Stimulated activated naive B cell treated with anti-CD40 and anti-IgM and Interleukin-4, amounts not matched to agents 10 μg/mL and 1 μg/mL and 100 μg/mL, for 72 hours (primary cell): ENCODE results near the gene NCR3LG1.
A peak's percentile ranks its signal among the peaks of the same experiment; 100 is the strongest.

Experiments
- ATAC-seq, 2 donors: fragments of 150-1000 bp; cut with Tn5 transposase; replicated peaks; 2 replicates each; pipeline ENCODE4 v1.10.0; 2021; ENCODE audit warnings: moderate library complexity in 1 of 2
- DNase-seq: peaks from one replicate; pipeline ENCODE4 v3.0.0; 2021
- H3K27ac Mint-ChIP-seq: one replicate; pipeline ENCODE4 v1.8.0; 2022; ENCODE audit warnings: mild to moderate bottlenecking, mixed read lengths
- H3K27me3 Mint-ChIP-seq, 2 donors: one replicate each; pipeline ENCODE4 v1.8.0; 2022; ENCODE audit warnings: mixed read lengths in 2 of 2
- H3K36me3 Mint-ChIP-seq, 2 donors: one replicate each; pipeline ENCODE4 v1.8.0; 2022; ENCODE audit warnings: mixed read lengths in 2 of 2, mild to moderate bottlenecking in 1 of 2
- H3K4me1 Mint-ChIP-seq, 2 donors: one replicate each; pipeline ENCODE4 v1.8.0; 2022; ENCODE audit warnings: mixed read lengths in 2 of 2, mild to moderate bottlenecking in 1 of 2
- H3K4me3 Mint-ChIP-seq, 2 donors: one replicate each; pipeline ENCODE4 v1.8.0; 2022; ENCODE audit warnings: mild to moderate bottlenecking in 2 of 2, mixed read lengths in 2 of 2, moderate library complexity in 1 of 2
- H3K9me3 Mint-ChIP-seq, 2 donors: one replicate each; pipeline ENCODE4 v1.8.0; 2022; ENCODE audit warnings: mixed read lengths in 2 of 2, mild to moderate bottlenecking in 1 of 2

Gene NCR3LG1

GRCh38 chr11:17382046-17382728 is 30.6 kb downstream of the NCR3LG1 start:
- Mint-ChIP-seq H3K9me3 (peaks cover 1 to 4% of the 10 kb centered on the region in 2 donors), H3K4me1 (peaks cover 6 to 17% of the 10 kb centered on the region in 2 donors), H3K36me3 (peaks cover 11 to 17% of the 10 kb centered on the region in 2 donors), H3K27ac (no peak overlapping the region), H3K27me3 (peaks cover 2 to 22% of the 10 kb centered on the region in 2 donors), H3K4me3 (no peak overlapping the region)
- ATAC-seq (no peak), DNase-seq (no peak)

DNA sequence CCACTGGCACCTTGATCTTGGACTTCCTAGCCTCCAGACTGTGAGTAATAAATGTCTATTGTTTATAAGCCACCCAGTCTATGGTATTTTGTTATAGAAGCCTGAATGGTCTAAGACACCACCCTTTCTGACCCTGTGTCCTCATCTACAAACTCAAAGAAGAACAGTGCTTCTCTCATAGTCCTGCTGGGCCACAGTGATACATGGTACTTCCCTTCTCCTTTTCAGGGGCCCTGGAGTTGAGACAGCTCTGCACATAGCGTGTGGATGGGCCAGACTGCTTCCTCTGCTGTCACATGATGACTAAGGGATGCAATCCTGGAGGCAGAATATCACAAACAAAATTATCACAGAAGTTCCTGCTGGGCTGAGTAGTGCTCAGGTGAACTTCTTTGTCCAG is 31.9 kb downstream of the NCR3LG1 start:
- DNase-seq (no peak), ATAC-seq (peak; percentile 3 to 9)
- no peak overlapping the region for H3K4me3 Mint-ChIP-seq
- H3K36me3 Mint-ChIP-seq = peaks cover 9 to 20% of the 10 kb centered on the region in 2 donors
- H3K9me3 Mint-ChIP-seq = peaks cover under 1 to 1% of the 10 kb centered on the region in 2 donors
- peaks cover 11 to 29% of the 10 kb centered on the region in 2 donors for H3K27me3 Mint-ChIP-seq
- H3K27ac Mint-ChIP-seq = no peak overlapping the region
- peaks cover 8 to 30% of the 10 kb centered on the region in 2 donors for H3K4me1 Mint-ChIP-seq

DNA sequence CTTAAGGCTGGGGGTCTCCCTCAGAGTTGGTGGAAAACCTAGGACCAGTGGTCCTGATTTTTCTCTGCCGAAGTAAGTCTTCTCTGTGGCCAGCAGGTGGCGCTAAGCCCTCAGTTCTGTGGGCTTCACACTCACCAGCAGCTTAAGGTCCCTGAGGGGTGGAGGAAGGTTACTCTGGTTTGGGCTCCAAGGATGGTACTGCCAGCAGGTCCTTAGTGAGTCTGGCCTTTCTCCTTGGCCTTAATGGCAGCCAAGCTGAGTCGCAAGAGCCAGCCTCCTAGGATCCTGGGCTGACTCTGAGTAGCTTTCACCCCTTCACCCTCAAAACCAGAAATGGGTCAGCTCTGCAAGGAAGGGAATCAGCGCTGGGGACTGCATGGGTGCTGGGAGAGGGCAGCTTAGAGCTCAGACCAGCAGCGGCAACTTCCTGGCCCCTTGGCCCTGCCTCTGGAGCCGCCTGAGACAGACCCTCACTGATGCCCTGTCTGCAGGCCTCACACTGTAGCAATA is 32.5 kb downstream of the NCR3LG1 start:
- Mint-ChIP-seq H3K36me3 (peaks cover 7 to 18% of the 10 kb centered on the region in 2 donors), H3K27ac (no peak overlapping the region), H3K9me3 (no peaks in the 10 kb centered on the region), H3K4me1 (peaks cover 12 to 36% of the 10 kb centered on the region in 2 donors), H3K4me3 (no peak overlapping the region), H3K27me3 (peaks cover 15 to 33% of the 10 kb centered on the region in 2 donors)
- peak; percentile 48 for DNase-seq
- peak; percentile 71 for ATAC-seq

DNA sequence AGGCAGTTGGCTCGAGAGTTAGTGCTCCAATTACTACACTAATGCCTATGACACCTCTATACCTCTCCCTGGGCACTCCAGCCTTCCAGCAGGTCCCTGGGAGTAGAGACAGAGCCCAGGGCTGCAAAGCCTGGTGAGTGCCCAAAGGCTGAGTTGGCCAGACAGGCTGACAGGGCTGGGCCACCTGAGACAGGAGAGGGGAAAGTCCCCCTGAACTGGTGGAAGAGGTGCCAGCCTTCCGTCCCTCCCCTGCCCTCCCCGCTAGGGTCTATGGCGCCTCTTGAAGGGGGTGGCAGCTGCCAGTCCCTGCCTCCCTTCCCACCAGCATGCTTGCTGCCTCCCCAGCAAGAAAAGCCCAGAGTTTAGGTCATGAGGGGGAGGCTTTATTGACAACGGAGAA is 33.9 kb downstream of the NCR3LG1 start:
- Mint-ChIP-seq H3K4me1 (peaks cover 17 to 50% of the 10 kb centered on the region in 2 donors), H3K4me3 (peak overlapping the region; percentile 39 to 54), H3K27me3 (peaks cover 15 to 44% of the 10 kb centered on the region in 2 donors), H3K9me3 (no peaks in the 10 kb centered on the region), H3K27ac (no peak overlapping the region), H3K36me3 (peaks cover 4 to 18% of the 10 kb centered on the region in 2 donors)
- no peak for DNase-seq
- ATAC-seq = no peak

GRCh38 chr11:17385926-17386325 is 34.3 kb downstream of the NCR3LG1 start:
- peaks cover 15 to 44% of the 10 kb centered on the region in 2 donors for H3K27me3 Mint-ChIP-seq
- no peaks in the 10 kb centered on the region for H3K9me3 Mint-ChIP-seq
- H3K36me3 Mint-ChIP-seq = peaks cover 3 to 18% of the 10 kb centered on the region in 2 donors
- peak overlapping the region; percentile 53 to 54 for H3K4me3 Mint-ChIP-seq
- no peak overlapping the region for H3K27ac Mint-ChIP-seq
- DNase-seq = no peak
- ATAC-seq = no peak
- H3K4me1 Mint-ChIP-seq = peaks cover 17 to 52% of the 10 kb centered on the region in 2 donors

GRCh38 chr11:17386331-17387084 is 34.9 kb downstream of the NCR3LG1 start:
- Mint-ChIP-seq H3K4me1 (peaks cover 22 to 58% of the 10 kb centered on the region in 2 donors), H3K4me3 (peak overlapping the region; percentile 53 to 54), H3K9me3 (no peaks in the 10 kb centered on the region), H3K36me3 (peaks cover 1 to 18% of the 10 kb centered on the region in 2 donors), H3K27me3 (peaks cover 15 to 49% of the 10 kb centered on the region in 2 donors), H3K27ac (peak overlapping the region; percentile 5)
- ATAC-seq = peak; percentile 49 to 66
- DNase-seq = no peak

DNA sequence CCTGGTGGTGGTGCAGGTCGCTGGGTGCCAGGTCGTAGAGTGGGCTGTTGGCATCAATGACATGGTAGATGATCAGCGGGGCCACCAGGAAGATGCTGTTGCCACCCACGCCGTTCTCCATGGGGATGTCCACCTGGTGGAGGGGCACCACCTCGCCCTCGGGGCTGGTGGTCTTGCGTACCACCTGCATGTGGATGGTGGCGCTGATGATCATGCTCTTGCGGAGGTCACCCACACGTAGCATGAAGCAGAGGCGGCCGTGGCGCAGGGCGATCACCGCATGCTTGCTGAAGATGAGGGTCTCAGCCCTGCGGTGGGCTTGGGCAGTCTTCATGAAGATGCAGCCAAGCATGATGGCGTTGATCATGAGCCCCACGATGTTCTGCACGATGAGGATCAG is 35.7 kb downstream of the NCR3LG1 start:
- Mint-ChIP-seq H3K4me3 (peak overlapping the region in 1 of 2 donors; percentile 39), H3K27ac (peak overlapping the region; percentile 51), H3K4me1 (peaks cover 26 to 63% of the 10 kb centered on the region in 2 donors), H3K36me3 (peaks cover 1 to 15% of the 10 kb centered on the region in 2 donors), H3K27me3 (peaks cover 15 to 49% of the 10 kb centered on the region in 2 donors), H3K9me3 (no peaks in the 10 kb centered on the region)
- ATAC-seq (no peak), DNase-seq (no peak)

DNA sequence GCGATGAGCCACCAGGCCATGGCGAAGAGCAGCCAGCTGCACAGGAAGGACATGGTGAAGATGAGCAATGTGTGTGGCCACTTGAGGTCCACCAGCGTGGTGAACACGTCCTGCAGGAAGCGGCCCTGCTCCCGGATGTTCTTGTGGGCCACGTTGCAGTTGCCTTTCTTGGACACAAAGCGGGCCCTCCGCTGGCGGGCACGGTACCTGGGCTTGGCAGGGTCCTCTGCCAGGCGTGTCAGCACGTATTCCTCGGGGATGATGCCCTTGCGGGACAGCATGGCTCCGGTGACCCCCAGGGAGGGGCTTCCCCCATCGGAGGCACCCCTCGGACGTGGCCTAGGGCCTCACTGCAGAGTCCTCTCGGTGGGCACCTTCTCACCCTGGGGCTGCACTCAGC is 36.2 kb downstream of the NCR3LG1 start:
- peaks cover 15 to 49% of the 10 kb centered on the region in 2 donors for H3K27me3 Mint-ChIP-seq
- H3K27ac Mint-ChIP-seq = no peak overlapping the region
- H3K9me3 Mint-ChIP-seq = no peaks in the 10 kb centered on the region
- H3K36me3 Mint-ChIP-seq = peaks cover 1 to 14% of the 10 kb centered on the region in 2 donors
- peaks cover 26 to 63% of the 10 kb centered on the region in 2 donors for H3K4me1 Mint-ChIP-seq
- H3K4me3 Mint-ChIP-seq = peak overlapping the region in 1 of 2 donors; percentile 82
- ATAC-seq = no peak
- DNase-seq = no peak

DNA sequence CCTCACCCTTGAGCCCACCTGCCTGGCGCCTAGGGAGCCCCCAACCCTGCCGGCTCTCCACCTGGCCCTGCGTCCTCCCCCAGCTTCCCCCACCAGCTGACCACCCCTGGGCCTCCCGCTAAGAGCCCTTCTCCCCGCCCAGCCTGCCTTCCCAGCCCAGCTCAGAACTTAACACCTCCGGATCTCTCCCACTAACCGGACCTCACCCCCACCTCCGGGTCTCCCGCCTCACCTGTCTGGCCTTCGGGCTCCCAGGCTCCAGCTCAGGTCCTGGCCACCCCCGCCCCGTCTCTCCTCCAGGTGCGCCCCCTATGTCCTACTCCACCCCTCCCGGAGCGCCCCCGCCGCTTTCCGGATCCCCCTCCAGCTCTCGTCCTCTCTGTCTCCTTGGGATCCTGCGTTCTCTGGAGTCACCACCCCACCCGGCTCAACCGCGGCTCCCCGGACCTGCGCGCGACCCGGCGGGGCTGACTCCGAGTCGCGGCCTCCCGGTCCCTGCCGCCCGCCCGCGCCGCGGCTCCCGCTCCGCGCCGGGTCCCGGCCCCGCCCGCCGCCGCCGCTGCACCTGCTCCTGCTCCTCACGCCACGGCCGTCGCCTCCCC is 37.1 kb downstream of the NCR3LG1 start, which contains the start of gene KCNJ11:
TSS of gene KCNJ11 (minus strand) at position 51 of the 602 bp plus-strand sequence. CDS start 568 bp downstream, outside the sequence.
- H3K4me3 Mint-ChIP-seq = peak within 1 kb of the TSS; percentile 82 to 88
- DNase-seq (no peak), ATAC-seq (peak; percentile 52 to 58)
- peak within 1 kb of the TSS; percentile 62 for H3K27ac Mint-ChIP-seq
- H3K9me3 Mint-ChIP-seq = no peaks in the 10 kb centered on the region
- peaks cover 26 to 63% of the 10 kb centered on the region in 2 donors for H3K4me1 Mint-ChIP-seq
- H3K36me3 Mint-ChIP-seq = peaks cover 1 to 14% of the 10 kb centered on the region in 2 donors
- peaks cover 15 to 49% of the 10 kb centered on the region in 2 donors for H3K27me3 Mint-ChIP-seq

DNA sequence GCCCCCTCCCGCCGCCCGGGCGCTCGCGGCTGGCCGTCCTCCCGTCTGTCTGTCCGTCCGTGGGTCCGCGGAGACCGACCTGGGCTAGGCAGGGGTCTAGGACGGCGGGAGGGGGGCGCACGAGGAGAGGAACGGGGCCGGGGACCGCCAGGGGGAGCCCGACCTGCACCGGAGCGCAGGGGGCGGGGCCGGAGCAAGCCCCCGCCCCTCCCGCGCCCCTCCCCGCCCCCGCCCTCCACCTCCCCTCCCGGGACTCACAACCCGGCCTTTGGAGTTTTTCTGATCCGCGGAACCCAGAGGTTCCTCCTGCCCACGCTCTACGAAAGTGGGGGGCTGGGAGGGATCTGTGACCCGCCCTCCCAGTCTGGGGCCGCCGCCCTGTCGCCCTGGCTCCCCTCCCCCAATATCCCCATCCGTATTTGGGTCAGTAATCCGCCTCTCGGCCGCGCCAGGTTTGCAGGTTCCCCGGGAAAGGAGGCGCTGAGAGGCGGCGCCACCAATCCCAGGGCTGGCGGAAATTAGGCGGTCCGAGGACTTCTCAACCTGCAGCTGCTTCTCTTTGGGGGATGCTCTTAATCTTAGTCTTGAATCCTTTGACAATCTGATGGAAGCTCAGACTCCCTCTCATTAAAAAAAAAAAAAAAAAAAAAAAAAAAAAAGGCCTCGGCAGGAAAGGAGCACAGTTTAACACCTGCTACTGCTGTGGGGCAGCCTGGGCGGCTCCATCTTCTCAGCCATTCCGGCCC is 37.8 kb downstream of the NCR3LG1 start:
- H3K4me1 Mint-ChIP-seq = peaks cover 26 to 63% of the 10 kb centered on the region in 2 donors
- peaks cover 1 to 14% of the 10 kb centered on the region in 2 donors for H3K36me3 Mint-ChIP-seq
- peak overlapping the region; percentile 62 for H3K27ac Mint-ChIP-seq
- no peaks in the 10 kb centered on the region for H3K9me3 Mint-ChIP-seq
- peak; percentile 49 for DNase-seq
- peaks cover 15 to 48% of the 10 kb centered on the region in 2 donors for H3K27me3 Mint-ChIP-seq
- peak overlapping the region; percentile 82 to 88 for H3K4me3 Mint-ChIP-seq
- ATAC-seq = peak; percentile 49 to 75

GRCh38 chr11:17389957-17390649 is 38.5 kb downstream of the NCR3LG1 start:
- peak overlapping the region; percentile 42 to 65 for H3K4me3 Mint-ChIP-seq
- ATAC-seq (no peak), DNase-seq (no peak)
- H3K27ac Mint-ChIP-seq = no peak overlapping the region
- H3K9me3 Mint-ChIP-seq = no peaks in the 10 kb centered on the region
- peaks cover 26 to 63% of the 10 kb centered on the region in 2 donors for H3K4me1 Mint-ChIP-seq
- peaks cover 15 to 41% of the 10 kb centered on the region in 2 donors for H3K27me3 Mint-ChIP-seq
- H3K36me3 Mint-ChIP-seq = peaks cover 0 to 11% of the 10 kb centered on the region in 2 donors

- H3K4me3 Mint-ChIP-seq = no peak overlapping the region
- peaks cover 15 to 31% of the 10 kb centered on the region in 2 donors for H3K27me3 Mint-ChIP-seq
- ATAC-seq = peak; percentile 34 to 39
- H3K4me1 Mint-ChIP-seq = peaks cover 22 to 51% of the 10 kb centered on the region in 2 donors
- no peaks in the 10 kb centered on the region for H3K9me3 Mint-ChIP-seq
- DNase-seq = no peak
- H3K36me3 Mint-ChIP-seq = peaks cover 0 to 9% of the 10 kb centered on the region in 2 donors
- peak overlapping the region; percentile 21 for H3K27ac Mint-ChIP-seq
Measured at GRCh38 chr11:17391493-17392355, 40.1 kb downstream of the NCR3LG1 start.
